NOMO-1 (cell line): ENCODE data around the gene BBS4.
"Not testable (repeated sequence)": the region's sequence is repeated elsewhere in the genome, so short reads cannot be mapped to it uniquely, and the experiment has no call there.

ENCODE experiments used
- DNase-seq, 2 experiments: peaks; one replicate each; lab custom pipeline; 2025; ENCODE audit not compliant: unreplicated experiment in 2 of 2; lab: John Stamatoyannopoulos, UW

BBS4 gene

DNA sequence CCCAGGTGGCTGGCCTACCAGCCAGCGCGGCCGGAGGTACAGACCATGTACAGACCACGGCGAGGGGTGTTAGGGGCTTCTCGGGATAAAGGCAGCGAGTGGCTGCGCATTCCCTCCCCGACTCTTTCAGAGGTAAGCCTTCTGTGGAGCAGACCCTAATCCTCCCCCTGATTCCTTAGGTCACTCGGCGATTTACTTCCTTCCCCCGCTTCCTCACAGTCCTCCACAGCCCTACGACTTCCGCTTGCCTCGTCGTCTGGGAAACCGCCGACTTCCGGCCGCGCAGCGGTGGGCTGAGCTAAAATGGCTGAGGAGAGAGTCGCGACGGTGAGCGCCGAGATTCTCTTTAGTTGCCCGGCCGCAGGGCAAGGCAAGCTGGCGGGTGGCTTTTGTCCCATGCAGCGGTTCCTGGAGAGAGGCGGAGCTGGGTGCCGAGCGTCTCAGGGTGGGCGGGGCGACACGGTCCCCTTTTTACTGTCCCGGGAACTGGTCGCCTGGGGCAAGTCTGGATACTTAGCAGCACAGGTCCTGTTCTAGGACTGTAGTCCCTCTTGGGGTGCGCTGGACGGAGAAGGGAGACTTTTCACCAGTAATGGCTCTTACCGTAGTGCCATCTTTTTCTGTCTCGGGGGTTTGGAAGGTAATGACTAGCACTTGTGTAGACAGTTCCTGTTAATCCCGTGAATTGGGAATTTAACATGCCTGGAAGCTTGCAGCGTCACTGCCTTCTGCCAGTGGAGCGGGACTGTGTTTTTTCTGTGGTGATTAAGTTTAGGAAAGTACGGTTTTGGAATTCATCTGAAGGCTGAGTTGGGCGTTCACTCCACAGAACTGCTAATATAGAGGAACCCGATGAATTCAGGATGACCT, at the start of gene BBS4, which contains the start of gene HIGD2B:
BBS4 (plus strand) TSS at position 283 of the 870 bp plus-strand sequence; CDS start at position 304, 21 bp downstream.
HIGD2B (minus strand) TSS at position 258 of the 870 bp plus-strand sequence. CDS start 9,808 bp downstream, outside the sequence.
- DNase-seq = no peak

GRCh38 chr15:72636519-72637282, 49.3 kb upstream of the BBS4 start:
- DNase-seq = not testable (repeated sequence)

GRCh38 chr15:72639759-72640483, 46.1 kb upstream of the BBS4 start:
- not testable (repeated sequence) for DNase-seq

DNA sequence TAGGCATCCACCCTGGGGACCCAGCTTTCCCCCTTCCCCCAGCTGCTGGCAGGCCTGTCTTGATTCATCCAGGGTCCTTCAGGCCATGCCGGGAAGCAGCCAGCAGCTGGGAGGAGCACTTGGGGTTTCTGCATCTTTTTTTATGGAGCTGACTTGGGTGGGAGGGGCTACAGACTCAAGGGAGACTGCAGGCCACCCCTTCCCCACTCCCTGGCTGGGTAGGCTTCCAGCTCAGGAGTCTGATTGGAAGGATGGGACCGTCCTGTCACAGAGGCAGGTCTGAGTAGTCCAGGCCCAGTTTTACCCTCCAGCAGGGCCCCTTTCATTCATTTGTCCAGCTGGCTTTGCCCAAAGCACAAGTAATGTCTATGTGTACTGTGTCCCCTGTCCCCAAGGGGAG, 43.7 kb upstream of the BBS4 start:
- DNase-seq = not testable (repeated sequence)

- DNase-seq = not testable (repeated sequence)
Observed at GRCh38 chr15:72648631-72649253, 37.3 kb upstream of the BBS4 start.

DNA sequence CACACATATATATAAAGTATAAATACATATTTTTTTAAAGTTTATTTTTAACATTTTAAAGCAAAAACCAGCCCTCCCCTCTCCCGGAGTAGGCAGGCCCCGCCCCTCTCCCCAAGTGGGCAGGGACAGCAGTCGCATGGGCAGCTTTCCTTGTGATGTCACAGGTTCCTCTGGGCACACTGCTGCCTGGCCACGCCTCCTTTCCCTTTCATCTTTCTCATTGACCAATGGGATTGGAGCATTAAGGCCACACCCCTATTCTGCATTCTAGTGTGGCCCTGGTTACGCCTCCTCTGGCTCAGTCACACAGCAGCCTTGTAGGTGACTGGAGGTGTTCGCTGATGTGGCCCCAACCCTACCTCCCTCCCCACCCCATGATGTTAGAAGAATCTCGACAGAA, 31.6 kb upstream of the BBS4 start, which contains the start of gene GOLGA6B:
GOLGA6B (plus strand) TSS at position 301 of the 400 bp plus-strand sequence; CDS start at position 342, 41 bp downstream.
- not testable (repeated sequence) for DNase-seq

DNA sequence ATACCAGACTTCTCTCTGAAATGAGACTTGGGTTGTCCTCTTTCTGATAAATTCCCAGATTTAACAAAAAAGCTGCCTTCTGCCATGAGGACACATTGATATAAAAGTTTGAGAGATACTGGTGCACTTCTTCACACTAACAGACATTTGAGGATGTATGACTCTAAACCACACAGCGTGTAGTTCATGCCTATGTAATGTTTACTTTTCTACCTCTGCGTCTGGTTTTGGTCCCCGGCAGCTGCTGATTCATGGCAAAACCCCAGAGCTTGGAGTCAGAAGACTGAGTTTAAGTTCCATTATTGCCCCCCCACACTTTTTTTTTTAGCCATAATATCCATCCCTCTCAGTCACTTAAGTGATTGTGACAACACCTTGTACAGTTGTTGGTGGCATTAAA, 30.0 kb upstream of the BBS4 start:
- DNase-seq = not testable (repeated sequence)

- DNase-seq = not testable (repeated sequence)
Observed at GRCh38 chr15:72661081-72661480, 24.9 kb upstream of the BBS4 start.

DNA sequence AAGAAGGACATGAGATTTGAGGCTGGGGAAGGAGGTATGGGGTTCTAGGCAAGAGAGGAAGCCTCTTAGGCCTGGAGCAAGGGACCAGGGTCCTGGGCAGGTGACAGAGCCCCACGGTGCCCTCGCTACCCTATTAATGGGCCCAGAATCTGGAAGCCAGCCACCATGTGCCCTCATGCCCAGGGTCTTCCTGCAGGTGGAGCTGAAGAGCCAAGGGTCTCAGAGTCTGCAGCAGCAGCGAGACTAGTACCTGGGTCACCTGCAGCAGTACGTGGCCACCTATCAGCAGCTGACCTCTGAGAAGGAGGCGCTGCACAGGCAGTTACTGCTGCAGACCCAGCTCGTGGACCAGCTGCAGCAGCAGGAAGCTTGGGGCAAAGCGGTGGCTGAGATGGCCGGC, 22.1 kb upstream of the BBS4 start:
- not testable (repeated sequence) for DNase-seq

DNA sequence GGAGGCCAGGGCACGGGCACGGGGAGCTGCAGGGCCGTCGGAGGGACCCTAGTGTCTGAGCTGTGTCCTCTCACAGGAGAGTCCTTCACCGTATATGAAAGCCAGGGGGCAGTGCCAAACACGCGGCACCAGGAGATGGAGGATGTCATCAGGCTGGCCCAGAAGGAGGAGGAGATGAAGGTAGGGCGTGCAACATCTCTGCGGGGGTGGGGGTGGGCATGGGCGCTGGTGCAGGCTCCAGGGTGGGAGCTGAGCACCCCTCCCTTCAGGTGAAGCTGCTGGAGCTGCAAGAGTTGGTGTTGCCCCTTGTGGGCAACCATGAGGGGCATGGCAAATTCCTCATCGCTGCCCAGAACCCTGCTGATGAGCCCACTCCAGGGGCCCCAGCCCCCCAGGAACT, 20.3 kb upstream of the BBS4 start:
- not testable (repeated sequence) for DNase-seq

DNA sequence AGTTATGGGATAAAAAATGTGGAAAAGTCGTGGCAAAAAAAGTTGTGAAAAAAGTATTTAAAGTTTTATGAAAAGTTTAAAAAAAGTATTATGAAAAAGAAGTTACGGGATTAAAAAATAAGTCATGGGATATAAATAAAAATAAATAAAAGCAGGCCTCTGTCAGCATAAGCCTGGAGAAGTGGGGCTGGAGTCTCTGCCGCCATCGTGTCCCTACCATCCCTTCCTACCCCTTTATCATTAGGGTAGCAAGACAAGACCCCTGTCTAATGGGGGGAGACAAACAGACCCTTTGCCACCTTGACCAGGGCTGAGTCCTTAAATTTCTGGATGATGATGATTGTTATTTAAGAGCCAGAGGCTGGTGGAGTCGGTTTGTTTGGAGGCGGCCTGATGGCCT, 16.2 kb upstream of the BBS4 start:
- not testable (repeated sequence) for DNase-seq

GRCh38 chr15:72670656-72671352, 15.2 kb upstream of the BBS4 start:
- DNase-seq = not testable (repeated sequence)

DNA sequence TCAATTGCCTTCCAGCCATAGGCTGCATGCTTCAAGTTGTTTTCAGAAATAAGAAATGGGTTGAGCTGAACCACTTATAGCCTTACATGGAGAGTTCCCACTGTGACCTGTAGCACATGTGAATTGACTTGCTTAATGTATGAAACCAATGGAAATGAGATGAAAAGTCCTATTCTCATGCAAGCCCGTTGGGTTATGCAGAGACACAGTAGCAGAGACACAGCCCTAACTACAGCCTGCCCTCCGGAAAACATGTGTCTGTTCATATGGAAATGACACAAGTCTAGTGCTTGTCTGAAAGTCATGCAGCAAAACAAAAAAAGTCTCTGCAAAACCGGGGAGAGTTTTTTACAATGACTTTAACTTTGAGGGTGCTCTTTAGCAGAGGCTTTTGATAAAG, 14.5 kb upstream of the BBS4 start:
- no peak for DNase-seq

- no peak for DNase-seq
Observed at GRCh38 chr15:72676838-72677237, 9.2 kb upstream of the BBS4 start.

- no peak for DNase-seq
Observed at GRCh38 chr15:72680931-72681330, 5.1 kb upstream of the BBS4 start.

GRCh38 chr15:72682772-72683171, 3.2 kb upstream of the BBS4 start:
- DNase-seq = no peak

DNA sequence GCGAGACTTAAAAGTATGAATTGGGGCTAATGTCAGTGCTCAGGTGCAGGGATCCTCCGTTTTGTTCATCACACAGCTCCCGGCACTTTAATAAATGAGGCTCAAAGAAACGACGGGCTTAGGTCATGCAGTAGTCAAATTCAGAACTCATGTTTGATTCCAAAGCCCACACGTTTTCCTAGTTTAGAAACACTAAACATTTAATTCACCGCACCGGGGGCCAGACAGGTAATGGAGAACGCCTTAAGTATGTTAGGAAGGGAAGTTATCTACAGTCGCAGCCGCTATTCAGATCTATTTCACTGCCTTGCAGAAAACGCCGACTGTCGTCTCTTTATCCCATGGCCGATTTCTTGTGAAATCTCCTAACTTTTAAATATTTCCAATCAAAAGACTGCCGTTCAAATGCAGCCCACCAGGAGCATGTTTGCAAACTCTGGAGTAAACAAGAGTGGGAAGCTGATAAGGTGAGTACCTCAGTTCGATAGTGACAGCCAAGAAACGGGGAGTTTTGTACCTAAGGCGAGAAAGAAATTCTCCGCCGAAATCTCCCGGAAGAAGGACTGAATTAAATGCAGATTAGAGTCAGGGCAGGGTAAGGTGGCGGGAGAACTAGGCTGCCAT, 594 bp upstream of the BBS4 start:
- DNase-seq = no peak

GRCh38 chr15:72688697-72689096, 2.7 kb downstream of the BBS4 start:
- DNase-seq = no peak

DNA sequence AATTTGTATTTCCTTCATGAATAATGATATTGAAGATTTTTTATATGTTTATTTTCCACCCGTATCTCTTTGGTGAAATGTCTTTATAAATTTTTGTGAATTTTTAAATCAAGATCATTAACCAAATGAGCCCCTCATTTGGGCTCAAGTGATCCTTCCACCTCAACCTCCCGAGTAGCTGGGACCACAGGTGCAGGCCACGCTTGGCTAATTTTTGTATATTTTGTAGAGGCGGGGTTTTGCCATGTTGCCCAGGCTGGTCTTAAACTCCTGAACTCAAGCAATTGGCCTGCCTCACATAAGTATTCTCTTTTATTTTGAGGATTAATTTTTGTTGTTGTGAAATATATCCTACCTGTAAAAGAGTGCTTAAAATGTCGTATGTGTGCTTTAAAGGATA, 4.9 kb downstream of the BBS4 start:
- no peak for DNase-seq
